SK-N-MC (cell line): Measurements from ENCODE around the gene COQ6.

Experiments
- EZH2 ChIP-seq: fragments of 200-600 bp; sonication (generic); IDR thresholded peaks from one replicate; pipeline ENCODE4 v1.6.1; 2017; ENCODE audit warnings: antibody characterized with exemption
- POLR2AphosphoS5 ChIP-seq: IDR thresholded peaks from 2 replicates; pipeline ENCODE4 v1.6.1; 2012; ENCODE audit warnings: mild to moderate bottlenecking, low read depth, low read length, borderline replicate concordance

GRCh38 chr14:73942180-73942579, 7.9 kb upstream of the COQ6 start:
- no peak for TF ChIP-seq POLR2AphosphoS5
- TF ChIP-seq EZH2 = no peak
